OCI-M2 (cell line): ENCODE data around the gene CDK5RAP2.

ENCODE experiments used
- DNase-seq: peaks from one replicate; lab custom pipeline; 2025; ENCODE audit not compliant: unreplicated experiment; lab: John Stamatoyannopoulos, UW

Gene CDK5RAP2

DNA sequence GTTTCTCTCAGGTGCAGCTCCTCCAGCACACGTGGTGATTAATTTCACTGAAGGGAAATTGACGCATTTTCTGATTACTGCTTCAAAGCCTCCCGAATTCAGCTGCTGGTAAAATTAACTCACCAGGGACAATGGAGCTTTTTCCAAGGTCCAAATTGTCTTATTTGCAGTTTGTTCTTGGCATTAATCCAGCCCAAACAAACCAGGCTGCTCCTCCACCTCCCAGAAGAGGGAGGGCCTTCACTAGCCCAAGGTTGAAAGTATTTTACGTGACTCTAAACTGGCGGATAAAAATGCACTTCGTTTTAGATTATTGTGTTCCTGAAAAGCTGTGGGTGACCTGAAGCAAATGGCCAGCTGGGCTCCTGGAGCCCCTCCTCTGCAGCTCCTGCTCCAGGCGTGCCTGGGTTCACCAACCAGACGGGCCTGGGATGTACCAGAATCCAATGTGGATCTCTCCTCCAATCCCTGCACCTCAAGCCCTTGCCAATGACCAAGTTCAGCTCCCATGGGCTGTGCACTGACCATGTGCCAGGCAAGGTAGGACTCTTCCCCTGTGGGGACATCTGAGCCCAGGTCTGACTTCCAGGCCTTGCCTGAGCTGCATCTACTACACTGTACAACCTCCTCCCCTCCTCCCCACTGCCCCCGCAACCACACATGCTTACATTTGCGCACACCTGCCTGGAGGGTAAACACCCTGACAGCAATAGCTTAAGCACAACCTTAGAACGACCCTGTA lies 193.4 kb downstream of the CDK5RAP2 start:
- no peak for DNase-seq

DNA sequence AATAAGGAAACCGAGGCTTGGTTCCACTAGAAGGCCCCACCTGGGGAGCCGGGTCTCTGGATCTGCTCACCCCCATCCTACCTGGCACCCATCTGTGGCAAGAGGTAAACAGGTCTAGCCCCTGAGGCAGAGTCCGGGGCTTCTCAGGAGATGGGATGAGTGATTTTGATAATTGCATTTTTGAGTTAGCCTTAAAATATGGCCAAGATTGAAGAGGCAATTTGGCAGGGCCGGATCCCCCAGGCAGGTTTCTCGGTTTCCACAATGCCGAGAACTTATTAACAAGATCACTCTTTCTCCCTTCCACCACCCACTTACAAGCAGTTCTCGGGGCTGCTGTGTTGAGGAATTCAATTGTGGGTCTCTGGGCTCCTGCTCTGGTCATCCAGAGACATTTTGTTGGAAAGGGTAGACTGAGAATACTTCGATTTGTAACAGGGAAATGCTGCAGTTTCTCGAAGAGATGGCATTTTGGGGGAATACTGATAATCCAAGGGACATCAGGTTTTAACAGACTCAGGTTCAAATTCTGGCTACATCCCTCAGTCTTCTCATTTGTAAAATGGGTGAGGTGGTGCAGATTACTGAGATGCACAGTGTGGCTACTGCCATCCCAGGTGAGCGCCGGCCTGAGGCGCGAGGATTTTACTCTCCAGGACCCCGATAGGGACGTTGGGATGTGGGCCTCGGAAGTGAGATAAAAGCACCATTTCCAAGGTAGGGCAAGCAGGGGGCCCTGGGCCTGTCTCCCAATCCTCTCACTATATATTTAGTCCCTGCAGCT lies 194.2 kb downstream of the CDK5RAP2 start:
- DNase-seq, result no peak

DNA sequence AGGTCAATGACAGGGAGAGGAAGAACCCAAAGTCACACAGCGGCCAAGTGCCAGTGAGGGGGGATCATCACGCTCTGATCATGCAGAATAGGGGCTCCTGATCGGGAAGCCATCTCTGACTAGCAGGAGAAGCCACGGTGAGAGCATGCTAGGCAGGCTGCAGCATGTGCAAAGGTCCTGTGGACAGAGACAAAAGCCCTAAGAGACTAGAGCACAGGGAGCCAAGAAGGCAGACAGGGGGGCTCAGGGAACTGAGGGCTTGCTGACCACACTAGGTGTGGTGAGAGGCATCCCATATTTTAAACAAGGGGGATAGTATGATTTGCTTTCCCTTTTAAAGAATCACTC lies 195.1 kb downstream of the CDK5RAP2 start:
- DNase-seq, result no peak

DNA sequence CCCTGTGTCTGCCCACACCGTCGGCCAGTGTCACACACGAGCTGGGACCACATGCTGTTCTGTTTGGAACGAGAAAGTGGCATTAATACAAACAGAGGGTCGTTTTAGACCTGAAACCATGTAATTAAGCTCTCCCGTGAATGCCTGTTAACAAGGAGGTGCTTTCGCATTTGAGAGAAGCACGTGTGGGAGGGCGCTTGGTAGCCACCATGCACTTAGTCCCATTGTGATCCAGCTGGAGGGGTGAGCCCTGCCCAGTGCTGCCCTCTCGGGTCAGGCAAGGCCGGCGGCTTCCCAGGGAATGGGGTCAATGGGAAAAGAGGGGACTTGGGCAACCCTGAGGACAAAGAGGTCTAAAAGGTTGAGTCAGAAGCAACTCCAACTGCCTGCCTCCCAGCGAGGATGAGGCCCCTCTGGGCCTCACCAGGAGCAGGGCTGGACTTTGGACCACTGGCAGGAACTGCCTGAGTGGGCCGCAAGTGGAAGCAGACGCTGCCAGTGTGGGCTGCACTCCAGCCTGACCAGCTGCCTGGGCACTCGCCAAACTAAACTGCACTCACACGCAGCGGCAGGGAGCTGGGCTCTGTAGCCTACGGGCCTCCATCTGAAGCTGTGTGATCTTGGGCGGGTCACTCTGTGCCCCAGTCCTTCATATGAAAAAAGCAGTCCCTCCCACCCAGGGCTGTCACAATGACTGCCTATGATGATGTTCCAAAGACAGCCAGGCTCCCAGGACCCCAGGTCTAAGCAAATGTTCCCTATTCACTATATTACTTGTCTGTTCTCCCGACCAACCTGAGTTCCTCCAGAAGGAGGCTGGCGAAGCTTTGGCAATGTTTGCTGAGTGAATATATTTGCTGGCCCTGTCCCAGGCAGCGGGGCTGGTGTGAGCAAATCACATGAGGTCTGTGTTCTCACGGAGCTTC lies 195.7 kb downstream of the CDK5RAP2 start:
- DNase-seq, result no peak

DNA sequence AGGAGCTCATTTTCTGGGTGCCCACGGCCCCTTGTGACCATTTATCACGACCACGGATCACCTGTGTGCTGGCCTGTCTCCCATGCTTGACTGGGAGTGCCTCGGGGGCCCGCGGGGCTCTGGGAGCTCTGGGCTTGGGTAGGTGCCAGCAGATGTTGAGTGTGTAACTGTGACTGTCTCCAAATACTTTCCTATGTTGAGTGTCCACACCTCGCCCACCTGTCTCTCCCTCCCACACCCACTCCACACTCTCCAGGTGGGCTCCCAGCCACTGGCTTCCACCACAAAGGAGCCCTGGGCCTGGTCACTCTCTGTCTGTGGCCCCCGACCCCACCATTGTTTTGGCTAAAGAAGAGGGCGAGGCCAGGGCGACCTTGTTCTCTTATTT lies 196.4 kb downstream of the CDK5RAP2 start:
- DNase-seq, result no peak

- DNase-seq, result no peak
Measured at GRCh38 chr9:120382453-120382852, 197.5 kb downstream of the CDK5RAP2 start.

- DNase-seq, result no peak
Measured at GRCh38 chr9:120381839-120382238, 198.1 kb downstream of the CDK5RAP2 start.

- DNase-seq, result no peak
Measured at GRCh38 chr9:120379611-120380010, 200.4 kb downstream of the CDK5RAP2 start.

DNA sequence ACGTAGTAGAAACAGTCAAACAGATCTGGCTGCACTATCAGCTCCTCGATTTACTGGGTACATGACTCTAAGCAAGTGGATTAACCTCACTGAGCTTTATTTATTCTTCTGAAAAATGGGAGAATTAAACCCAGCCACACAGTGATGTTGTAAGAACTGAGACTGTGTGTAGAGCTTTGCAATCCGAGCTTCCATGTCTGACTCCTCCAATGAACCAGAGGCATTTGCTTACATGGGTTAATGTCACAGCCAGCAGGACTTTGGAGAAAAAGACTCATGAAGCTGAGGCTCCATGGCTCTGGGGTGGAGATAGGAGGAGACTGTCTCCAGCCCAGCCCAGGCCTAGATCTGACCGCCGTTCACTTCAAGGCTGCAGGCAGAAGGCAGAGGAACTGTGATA lies 201.3 kb downstream of the CDK5RAP2 start:
- no peak for DNase-seq

GRCh38 chr9:120377268-120378159 lies 202.5 kb downstream of the CDK5RAP2 start:
- DNase-seq, result no peak

DNA sequence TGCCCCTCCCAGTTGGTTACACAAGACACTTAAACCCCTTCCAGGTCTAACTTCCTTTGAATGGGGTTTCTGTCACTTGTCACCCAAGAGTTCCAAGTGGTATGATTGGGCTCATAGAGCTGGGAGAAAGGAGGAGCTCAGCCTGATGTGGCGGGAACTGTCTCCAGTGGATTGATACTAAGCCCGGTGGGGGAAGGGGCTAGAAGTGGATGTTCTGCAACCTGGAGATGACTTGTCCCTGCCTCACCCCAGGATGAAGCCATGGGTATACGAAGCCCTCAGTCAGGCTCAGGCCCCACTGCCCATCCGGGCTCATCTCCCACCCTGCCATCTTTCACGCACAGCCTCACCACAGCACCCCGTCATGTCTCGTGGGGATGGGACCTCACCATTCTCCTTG lies 203.9 kb downstream of the CDK5RAP2 start:
- no peak for DNase-seq

- no peak for DNase-seq
Measured at GRCh38 chr9:120375316-120375715, 204.7 kb downstream of the CDK5RAP2 start.

DNA sequence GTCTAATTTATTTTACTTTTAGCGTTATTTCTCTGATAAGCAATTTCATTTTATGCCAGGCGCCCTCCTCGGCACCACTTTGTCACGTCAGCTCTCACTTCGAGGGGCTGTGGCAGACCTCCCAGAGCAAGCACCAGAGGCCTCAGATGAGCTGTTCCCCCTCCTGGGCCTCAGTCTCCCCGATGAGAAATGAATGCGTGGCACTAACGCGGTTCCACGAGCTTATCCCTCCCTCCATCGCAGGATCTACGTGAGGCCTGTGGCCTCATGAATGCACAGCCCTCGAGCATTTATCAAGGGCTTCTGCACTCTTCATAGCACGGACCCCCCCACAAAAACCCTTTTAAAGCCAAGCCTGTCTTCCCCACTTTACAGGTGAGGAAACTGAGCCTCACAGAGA lies 205.2 kb downstream of the CDK5RAP2 start:
- DNase-seq, result no peak

DNA sequence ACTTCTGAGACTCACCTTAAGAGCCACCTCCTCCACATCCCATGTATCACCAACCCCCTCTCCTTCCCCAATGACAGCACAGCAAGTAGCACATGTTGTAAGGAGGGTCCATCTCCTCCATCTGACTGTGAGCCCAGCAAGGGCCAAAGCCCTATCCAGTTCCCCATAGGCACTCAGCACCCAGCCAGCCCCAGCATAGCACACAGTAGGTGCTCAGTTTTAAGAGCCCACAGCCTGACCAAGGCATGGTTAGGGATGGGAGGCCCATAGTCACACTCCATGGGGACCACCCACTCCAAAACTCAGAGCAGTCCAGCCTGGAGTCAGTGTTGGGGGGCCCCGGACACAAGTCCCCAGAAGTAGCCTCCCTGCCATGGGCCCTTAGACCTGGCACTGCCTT lies 205.7 kb downstream of the CDK5RAP2 start:
- DNase-seq, result no peak

DNA sequence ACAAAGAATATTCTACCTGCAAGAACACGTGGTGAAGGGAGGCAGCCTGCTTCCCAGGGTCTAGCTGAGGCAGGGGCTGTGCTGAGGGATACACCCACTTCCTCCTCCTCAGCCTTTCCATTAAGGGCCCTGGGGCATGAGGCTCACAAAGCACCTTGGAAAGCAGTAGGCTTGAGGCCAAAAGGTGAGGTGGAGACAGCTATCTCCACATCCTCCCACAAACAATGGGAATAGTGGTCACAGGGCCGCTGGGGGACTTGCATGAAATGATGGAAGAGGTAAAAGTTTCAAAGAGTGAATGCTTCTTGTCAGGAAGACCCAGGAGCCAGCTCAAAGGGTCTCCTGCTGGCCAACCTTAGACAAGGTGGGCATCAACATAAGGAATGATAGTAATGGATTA lies 207.9 kb downstream of the CDK5RAP2 start:
- no peak for DNase-seq

DNA sequence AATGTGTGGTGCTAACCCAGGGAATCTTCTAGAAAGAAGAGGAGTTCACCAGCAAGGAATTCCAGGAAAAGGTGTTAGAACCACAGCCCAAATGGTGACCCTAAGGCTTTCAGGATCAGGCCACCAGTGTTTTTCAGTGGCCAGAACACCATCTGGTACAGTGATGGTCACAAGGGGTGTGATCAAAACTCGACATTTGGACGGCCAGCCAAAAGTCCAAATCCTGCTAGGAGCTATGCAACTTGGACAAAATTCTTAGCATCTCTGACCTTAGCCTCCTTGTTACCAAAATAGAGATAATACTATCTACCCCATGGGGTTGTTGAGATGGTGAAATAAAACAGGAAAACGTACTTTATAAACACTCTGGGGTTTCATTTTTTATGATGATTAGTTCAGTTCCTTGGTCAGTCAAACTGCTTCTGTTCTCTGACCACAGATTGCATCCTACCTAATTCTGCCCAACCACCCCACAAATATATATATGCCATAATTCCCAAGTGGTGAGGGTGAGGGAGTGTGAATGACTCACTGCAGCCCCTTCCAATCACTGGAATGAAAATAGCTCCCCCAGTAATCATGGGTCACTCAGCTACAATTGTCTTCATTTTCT lies 210.3 kb downstream of the CDK5RAP2 start:
- no peak for DNase-seq

DNA sequence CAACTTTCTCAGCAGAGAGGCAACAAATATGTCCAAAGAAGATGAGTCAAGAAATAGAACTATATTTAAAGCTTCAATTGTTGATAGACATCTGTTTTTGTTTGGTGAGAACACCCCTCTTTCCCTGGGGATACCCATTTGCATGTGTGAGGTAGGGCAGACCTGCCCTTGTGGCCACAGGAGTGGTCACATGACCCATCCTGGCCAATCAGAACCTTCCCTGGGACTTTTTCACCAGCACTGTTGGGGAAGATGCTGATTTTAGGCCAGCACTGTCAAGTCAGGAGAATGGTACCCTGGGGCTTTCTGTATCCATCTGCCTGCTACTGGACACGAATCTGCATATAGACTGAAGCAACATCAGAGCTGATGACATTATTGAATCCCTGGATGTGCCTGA lies 211.2 kb downstream of the CDK5RAP2 start:
- DNase-seq, result no peak

DNA sequence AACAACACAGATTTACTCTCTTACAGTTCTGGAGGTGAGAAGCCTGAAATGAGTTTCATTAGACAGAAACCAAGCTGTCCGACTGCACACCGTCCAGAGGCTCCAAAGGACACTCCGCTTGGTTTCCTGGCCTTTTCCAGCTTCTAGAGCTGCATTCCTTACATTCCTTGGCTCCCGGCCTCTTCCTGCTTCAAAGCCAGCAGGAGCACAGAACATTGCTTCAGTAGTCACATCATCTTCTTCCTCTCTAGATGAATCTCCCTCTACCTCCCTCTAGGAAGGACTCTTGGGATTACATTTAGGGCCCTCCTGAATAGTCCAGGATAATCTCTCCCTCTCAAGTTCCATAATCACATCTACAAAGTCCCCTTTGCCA lies 213.3 kb downstream of the CDK5RAP2 start:
- no peak for DNase-seq

DNA sequence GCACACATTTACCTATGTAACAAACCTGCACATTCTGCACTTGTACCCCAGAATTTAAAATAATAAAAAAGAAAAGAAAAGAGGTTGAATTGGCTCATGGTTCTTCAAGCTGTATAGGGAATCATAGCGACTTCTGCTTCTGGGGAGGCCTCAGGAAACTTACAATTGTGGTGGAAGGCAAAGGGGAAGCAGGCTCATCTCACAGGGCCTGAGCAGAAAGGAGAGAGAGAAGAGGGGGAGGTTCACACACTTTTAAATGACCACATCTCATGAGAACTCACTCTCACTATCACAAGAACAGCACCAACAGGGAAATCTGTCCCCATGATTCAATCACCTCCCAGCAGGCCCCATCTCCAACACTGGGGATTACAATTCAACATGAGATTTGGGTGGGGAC lies 214.6 kb downstream of the CDK5RAP2 start:
- no peak for DNase-seq

- no peak for DNase-seq
Measured at GRCh38 chr9:120363697-120364096, 216.3 kb downstream of the CDK5RAP2 start.
